GM23338 (cell line): ENCODE results near the gene AFF1. TPM values are rescaled to one million over a fixed set of nuclear protein-coding genes. Genes with fewer than 3 reads are reported as not detected.

Source experiments
- ATAC-seq: fragments of 200-7000 bp; cut with Tn5 transposase; 3 replicates; pipeline ENCODE4 v1.9.1; 2020
- DNase-seq: peaks from one replicate; pipeline ENCODE4 v3.0.0-alpha.2; 2015; ENCODE audit warnings: low spot score
- H2AFZ ChIP-seq: fragments of 200-600 bp; sonication (generic); 2 replicates; pipeline ENCODE4 v1.8.0; 2016; ENCODE audit warnings: antibody characterized with exemption, mild to moderate bottlenecking, moderate library complexity
- H3F3A ChIP-seq: fragments of 200-600 bp; sonication (generic); replicated peaks from 2 replicates; pipeline ENCODE4 v1.8.0; 2017; ENCODE audit warnings: antibody characterized with exemption, mixed run types, low read depth
- H3K27ac ChIP-seq: fragments of 200-600 bp; sonication (generic); 2 replicates; pipeline ENCODE4 v1.6.1; 2016; ENCODE audit warnings: low read depth
- H3K27me3 ChIP-seq: fragments of 200-600 bp; sonication (generic); 2 replicates; pipeline ENCODE4 v1.8.0; 2016; ENCODE audit warnings: mild to moderate bottlenecking, mixed run types, moderate library complexity; ENCODE audit not compliant: insufficient read depth
- H3K36me3 ChIP-seq: fragments of 200-600 bp; sonication (generic); 2 replicates; pipeline ENCODE4 v1.8.0; 2016; ENCODE audit warnings: mild to moderate bottlenecking; ENCODE audit not compliant: insufficient read depth
- H3K4me1 ChIP-seq: fragments of 200-600 bp; sonication (generic); 2 replicates; pipeline ENCODE4 v1.8.0; 2016; ENCODE audit warnings: mild to moderate bottlenecking, moderate library complexity; ENCODE audit not compliant: insufficient read depth
- H3K4me2 ChIP-seq: fragments of 200-600 bp; sonication (generic); 2 replicates; pipeline ENCODE4 v1.7.1; 2017; ENCODE audit warnings: mixed run types
- H3K4me3 ChIP-seq: fragments of 200-600 bp; sonication (generic); 2 replicates; pipeline ENCODE4 v1.6.1; 2016; ENCODE audit warnings: mixed run types
- H3K79me2 ChIP-seq: fragments of 200-600 bp; sonication (generic); replicated peaks from 2 replicates; pipeline ENCODE4 v1.8.0; 2017; ENCODE audit warnings: mild to moderate bottlenecking; ENCODE audit not compliant: insufficient read depth
- H3K9me2 ChIP-seq: fragments of 200-600 bp; sonication (generic); 2 replicates; pipeline ENCODE4 v1.8.0; 2017; ENCODE audit not compliant: insufficient read depth
- H4K20me1 ChIP-seq: fragments of 200-600 bp; sonication (generic); replicated peaks from 2 replicates; pipeline ENCODE4 v1.8.0; 2017; ENCODE audit warnings: mild to moderate bottlenecking; ENCODE audit not compliant: insufficient read depth
- H3K27ac Mint-ChIP-seq: 2 replicates; pipeline ENCODE4 v1.8.0; 2020; ENCODE audit warnings: inconsistent platforms, mild to moderate bottlenecking, moderate library complexity, mixed read lengths
- H3K27me3 Mint-ChIP-seq: 3 replicates; pipeline ENCODE4 v1.8.0; 2022; ENCODE audit warnings: low read depth, mild to moderate bottlenecking, moderate library complexity, mixed read lengths, inconsistent platforms; ENCODE audit not compliant: insufficient read depth, poor library complexity
- H3K36me3 Mint-ChIP-seq: 3 replicates; pipeline ENCODE4 v1.8.0; 2021; ENCODE audit warnings: low read depth, mild to moderate bottlenecking, inconsistent platforms, moderate library complexity, mixed read lengths
- H3K4me1 Mint-ChIP-seq: 3 replicates; pipeline ENCODE4 v1.8.0; 2020; ENCODE audit warnings: mild to moderate bottlenecking, inconsistent platforms, mixed read lengths
- H3K4me3 Mint-ChIP-seq: 3 replicates; pipeline ENCODE4 v1.8.0; 2021; ENCODE audit warnings: moderate library complexity, mild to moderate bottlenecking, inconsistent platforms, mixed read lengths
- H3K9me3 Mint-ChIP-seq: 3 replicates; pipeline ENCODE4 v1.8.0; 2020; ENCODE audit warnings: moderate library complexity, mild to moderate bottlenecking, inconsistent platforms, mixed read lengths
- CREB1 ChIP-seq: fragments of 250-450 bp; sonication (Bioruptor Pico); IDR thresholded peaks from 2 replicates; pipeline ENCODE4 v1.5.0; 2020; ENCODE audit warnings: low read depth, mild to moderate bottlenecking, moderate library complexity
- CTCF ChIP-seq, 2 experiments: fragments of 200-600 bp in 1 of 2; sonication (generic) in 1 of 2; conservative IDR thresholded peaks; 2 replicates each; pipeline versions ENCODE4 v1.5.1 to v1.6.1; 2016 to 2017; ENCODE audit warnings: antibody characterized with exemption in 2 of 2, low read depth in 2 of 2, mild to moderate bottlenecking in 2 of 2, moderate library complexity in 1 of 2
- EZH2 ChIP-seq: fragments of 200-600 bp; sonication (generic); IDR thresholded peaks from one replicate; pipeline ENCODE4 v1.8.0; 2017; ENCODE audit warnings: antibody characterized with exemption, mild to moderate bottlenecking, low read depth; ENCODE audit not compliant: unreplicated experiment
- JUNB ChIP-seq: IDR thresholded peaks from one replicate; pipeline ENCODE4 v1.6.1; 2016; ENCODE audit warnings: antibody characterized with exemption; ENCODE audit not compliant: unreplicated experiment
- REST ChIP-seq: IDR thresholded peaks from one replicate; pipeline ENCODE4 v1.6.1; 2018; ENCODE audit warnings: antibody characterized with exemption; ENCODE audit not compliant: unreplicated experiment
- STAT1 ChIP-seq: IDR thresholded peaks from one replicate; pipeline ENCODE4 v1.6.1; 2016; ENCODE audit warnings: antibody characterized with exemption; ENCODE audit not compliant: unreplicated experiment
- ZNF462 ChIP-seq: fragments of 250-450 bp; sonication (Bioruptor Pico); IDR thresholded peaks from 2 replicates; pipeline ENCODE4 v1.5.0; 2020; ENCODE audit warnings: mild to moderate bottlenecking, moderate library complexity
- polyA plus RNA-seq: library from polyadenylated mRNA; unstranded; fragments of >200 nt; fragmentation: Nextera tagmentation; extraction: Ambion mirVana; gene quantifications from 2 replicates; pipeline ENCODE4 v1.2.1, GENCODE V29; 2016
- total RNA-seq: library from RNA; depleted of rRNA; stranded (reverse); fragments of >200 nt; shearing (Covaris generic); gene quantifications from 2 replicates; pipeline ENCODE4 v1.2.3, GENCODE V29; 2014

Gene AFF1
- total and polyA plus RNA-seq, 2 experiments from 2014 or later: 42.6 to 67.2 TPM

GRCh38 chr4:87006426-87006675 lies 71.5 kb downstream of the AFF1 start:
- DNase-seq (no peak), ATAC-seq (no peak)
- 0 out of 2 replicates have a peak, but pooled peaks cover 14% of the 10 kb centered on the region for H3F3A ChIP-seq
- H3K4me3 Mint-ChIP-seq: peak overlapping the region; percentile 96
- peak overlapping the region; percentile 79 for H3K4me3 ChIP-seq
- peak overlapping the region; percentile 85 for H3K4me2 ChIP-seq
- no peaks in the 10 kb centered on the region for H3K9me3 Mint-ChIP-seq
- H3K79me2 ChIP-seq: peaks cover 54% of the 10 kb centered on the region
- no peak overlapping the region for H2AFZ ChIP-seq
- no peaks in the 10 kb centered on the region for H3K9me2 ChIP-seq
- peaks cover 74% of the 10 kb centered on the region for H3K4me1 Mint-ChIP-seq
- TF ChIP-seq REST: no peak
- TF ChIP-seq ZNF462 (CRISPR knock-in tag): no peak
- TF ChIP-seq JUNB: no peak
- 0 out of 4 replicates have a peak, but pooled peaks of 1 of the 2 experiments have one; percentile 22 for TF ChIP-seq CTCF (conservative IDR thresholded peaks at IDR 0.05; ENCODE audit: low read depth in 2 of 2)
- TF ChIP-seq CREB1: no peak
- TF ChIP-seq EZH2: no peak
- no peak for TF ChIP-seq STAT1
- H3K27ac Mint-ChIP-seq: peak overlapping the region; percentile 76
- H3K27ac ChIP-seq: peak overlapping the region; percentile 97
- no peaks in the 10 kb centered on the region; the same call in 2 of the 3 replicates for H3K36me3 Mint-ChIP-seq
- peaks cover 9% of the 10 kb centered on the region for H3K27me3 Mint-ChIP-seq
- no peaks in the 10 kb centered on the region for H3K36me3 ChIP-seq
- H3K4me1 ChIP-seq: peaks cover 75% of the 10 kb centered on the region
- peaks cover 11% of the 10 kb centered on the region for H3K27me3 ChIP-seq
- H4K20me1 ChIP-seq: peaks cover 15% of the 10 kb centered on the region
